GM12801 (cell line): ENCODE data around the gene CFAP410.

Experiments
- TF ChIP-seq, protein P1 (sequence below): IDR thresholded peaks from one replicate; pipeline ENCODE4 v1.5.1; 2011; ENCODE audit warnings: control low read depth; ENCODE audit not compliant: insufficient read length; ENCODE audit errors: extremely low read depth

The CFAP410 gene

DNA sequence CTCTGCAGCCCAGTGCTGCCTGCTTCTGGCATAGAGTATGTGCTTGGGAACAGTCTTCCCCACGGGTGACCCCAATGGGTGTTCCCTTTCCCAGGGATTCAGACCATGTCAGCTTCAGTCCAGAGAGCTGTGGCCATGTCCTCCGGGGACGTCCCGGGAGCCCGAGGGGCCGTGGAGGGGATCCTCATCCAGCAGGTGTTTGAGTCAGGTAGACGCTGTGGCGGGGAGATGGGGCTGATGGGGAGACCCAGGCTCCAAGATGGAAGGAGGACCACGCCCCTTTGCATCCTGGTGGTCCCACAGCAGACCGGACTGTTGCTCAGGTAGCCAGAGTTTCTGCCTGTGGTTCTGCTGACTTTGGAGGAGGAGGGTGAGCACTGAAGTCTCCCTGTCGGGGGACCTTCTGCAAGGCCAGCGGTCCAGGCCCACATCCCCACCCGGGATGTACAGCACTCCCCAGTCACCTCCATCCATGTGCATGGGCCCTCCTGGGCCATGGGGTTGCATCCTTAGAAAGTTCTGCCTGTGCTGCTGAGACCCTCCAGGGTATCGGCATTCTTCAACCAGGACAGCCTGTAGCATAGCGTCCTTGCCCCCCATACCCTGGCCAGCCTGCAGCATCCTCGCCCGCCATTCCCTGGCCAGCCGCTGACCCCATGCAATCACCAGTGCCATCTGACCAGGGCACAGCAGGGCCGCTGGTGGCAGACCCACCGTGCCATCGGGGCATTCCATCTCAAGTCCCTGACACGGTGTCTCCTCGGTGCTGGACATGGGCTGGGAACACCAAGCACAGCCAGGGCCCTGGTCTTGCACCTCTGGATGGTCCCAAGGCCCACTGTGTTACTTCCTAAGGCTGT, 50.7 kb downstream of the CFAP410 start:
- TF ChIP-seq, protein P1, sequence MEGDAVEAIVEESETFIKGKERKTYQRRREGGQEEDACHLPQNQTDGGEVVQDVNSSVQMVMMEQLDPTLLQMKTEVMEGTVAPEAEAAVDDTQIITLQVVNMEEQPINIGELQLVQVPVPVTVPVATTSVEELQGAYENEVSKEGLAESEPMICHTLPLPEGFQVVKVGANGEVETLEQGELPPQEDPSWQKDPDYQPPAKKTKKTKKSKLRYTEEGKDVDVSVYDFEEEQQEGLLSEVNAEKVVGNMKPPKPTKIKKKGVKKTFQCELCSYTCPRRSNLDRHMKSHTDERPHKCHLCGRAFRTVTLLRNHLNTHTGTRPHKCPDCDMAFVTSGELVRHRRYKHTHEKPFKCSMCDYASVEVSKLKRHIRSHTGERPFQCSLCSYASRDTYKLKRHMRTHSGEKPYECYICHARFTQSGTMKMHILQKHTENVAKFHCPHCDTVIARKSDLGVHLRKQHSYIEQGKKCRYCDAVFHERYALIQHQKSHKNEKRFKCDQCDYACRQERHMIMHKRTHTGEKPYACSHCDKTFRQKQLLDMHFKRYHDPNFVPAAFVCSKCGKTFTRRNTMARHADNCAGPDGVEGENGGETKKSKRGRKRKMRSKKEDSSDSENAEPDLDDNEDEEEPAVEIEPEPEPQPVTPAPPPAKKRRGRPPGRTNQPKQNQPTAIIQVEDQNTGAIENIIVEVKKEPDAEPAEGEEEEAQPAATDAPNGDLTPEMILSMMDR = no peak

DNA sequence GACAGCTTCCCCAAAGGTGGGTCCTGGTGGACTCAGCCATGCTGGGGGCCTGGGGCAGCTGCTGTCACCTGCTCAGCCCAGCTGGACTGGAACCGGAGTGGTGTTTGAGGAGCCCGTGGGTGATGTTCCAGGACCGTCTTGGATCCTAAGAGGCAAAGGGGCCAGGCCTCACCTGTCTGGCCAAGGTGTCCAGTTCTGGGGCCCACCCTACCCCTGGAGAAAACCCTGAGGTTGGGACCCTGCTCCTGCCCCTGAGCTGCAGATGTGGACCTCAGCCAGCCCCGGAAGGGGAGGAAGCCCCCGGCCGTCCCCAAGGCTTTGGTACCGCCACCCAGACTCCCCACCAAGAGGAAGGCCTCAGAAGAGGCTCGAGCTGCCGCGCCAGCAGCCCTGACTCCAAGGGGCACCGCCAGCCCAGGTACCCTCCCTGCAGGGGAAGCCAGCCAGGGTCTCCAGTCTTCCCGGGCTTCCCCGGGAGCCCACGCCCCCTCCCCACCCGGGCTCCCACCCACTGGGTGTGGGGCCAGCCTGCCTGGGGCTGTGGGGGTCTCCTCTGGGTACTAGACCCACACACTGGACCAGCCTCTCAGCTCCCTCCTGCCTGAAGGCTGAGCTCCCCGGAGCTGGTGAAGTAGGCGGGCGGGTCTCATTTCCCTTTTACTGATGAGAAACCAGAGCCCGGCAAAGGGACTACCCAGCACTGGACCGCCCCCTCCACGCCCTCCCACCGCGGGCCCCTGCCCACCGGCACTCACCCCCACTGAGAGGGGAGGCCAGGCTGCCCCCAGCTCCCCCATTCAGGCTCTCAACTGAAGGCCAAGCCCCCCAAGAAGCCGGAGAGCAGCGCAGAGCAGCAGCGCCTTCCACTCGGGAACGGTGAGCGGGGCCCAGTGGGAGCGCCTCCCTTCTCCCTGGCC, 52.2 kb downstream of the CFAP410 start:
- TF ChIP-seq, protein P1 = no peak

DNA sequence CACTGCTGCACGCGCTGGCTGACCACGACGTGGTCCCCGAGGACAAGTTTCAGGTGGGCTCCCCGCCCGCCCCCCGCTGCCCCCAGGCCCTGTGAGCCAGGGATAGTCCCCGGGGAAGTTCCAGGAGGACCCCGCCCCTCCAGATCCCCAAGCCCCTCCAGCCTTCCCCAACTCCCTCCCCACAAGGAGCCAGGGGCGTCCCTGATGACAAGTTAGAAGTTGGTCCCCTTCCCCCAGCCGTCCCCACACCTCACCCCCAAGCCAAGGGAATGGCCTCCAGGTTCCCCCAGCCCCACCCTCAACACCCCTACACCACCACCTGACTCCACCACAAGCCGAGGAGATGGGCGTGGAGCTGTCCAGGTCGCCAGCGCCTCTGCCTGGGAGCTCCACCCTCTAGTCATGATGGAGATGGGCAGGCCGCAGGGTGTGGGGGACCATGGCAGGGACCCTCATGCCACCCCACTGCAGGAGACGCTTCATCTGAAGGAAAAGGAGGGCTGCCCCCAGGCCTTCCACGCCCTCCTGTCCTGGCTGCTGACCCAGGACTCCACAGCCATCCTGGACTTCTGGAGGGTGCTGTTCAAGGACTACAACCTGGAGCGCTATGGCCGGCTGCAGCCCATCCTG, 53.0 kb downstream of the CFAP410 start:
- TF ChIP-seq, protein P1 = no peak

DNA sequence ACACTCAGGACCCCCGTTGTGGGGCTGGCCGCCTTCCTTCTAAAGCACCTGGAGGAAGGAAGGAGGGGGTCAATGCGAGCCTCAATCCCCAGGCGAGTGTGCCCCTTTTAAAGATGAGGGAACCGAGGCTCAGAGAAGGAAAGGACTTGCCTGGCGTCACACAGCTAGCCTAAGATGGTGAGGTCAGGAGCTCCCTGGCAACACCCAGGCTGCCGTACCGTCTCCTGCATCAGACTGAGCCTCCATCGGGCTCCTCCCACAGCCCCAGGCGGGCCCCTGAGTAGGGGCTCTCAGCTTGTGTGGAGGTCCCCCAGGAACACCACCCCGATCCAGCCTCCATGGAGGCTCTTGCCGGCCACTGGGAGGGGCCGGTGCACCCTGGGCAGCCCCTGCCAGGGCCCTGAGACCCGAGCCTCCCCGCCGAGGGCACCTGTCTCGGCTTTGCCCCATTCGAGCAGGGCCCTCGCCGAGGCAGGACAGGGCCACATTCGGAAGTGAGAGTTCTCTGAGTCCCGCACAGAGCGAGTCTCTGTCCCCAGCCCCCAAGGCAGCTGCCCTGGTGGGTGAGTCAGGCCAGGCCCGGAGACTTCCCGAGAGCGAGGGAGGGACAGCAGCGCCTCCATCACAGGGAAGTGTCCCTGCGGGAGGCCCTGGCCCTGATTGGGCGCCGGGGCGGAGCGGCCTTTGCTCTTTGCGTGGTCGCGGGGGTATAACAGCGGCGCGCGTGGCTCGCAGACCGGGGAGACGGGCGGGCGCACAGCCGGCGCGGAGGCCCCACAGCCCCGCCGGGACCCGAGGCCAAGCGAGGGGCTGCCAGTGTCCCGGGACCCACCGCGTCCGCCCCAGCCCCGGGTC, 53.8 kb downstream of the CFAP410 start, which contains the start of gene AIRE:
Gene AIRE, plus strand, starts transcription at position 739 of the 855 bp plus-strand sequence. CDS start 131 bp downstream, outside the sequence.
- TF ChIP-seq, protein P1 = no peak

DNA sequence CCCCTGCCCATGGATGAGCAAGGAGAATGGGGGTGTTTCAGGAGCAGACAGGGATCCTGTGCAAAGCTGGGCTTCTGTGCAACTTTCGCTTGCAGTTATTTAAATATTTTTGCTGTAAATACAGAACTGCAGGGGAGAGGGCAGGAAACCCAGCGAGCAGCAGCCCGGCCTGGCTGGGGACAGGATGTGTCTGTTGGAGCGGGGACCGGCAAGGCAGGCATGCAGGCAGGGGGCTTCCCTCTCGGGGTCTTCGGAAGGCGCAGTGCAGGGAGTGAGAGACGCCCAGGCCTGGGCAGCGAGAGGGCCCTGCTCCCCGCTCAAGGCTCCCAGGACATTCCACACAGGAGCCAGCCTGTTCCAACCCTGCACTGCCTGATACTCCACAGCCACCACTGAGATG, 55.2 kb downstream of the CFAP410 start:
- TF ChIP-seq, protein P1 = no peak

DNA sequence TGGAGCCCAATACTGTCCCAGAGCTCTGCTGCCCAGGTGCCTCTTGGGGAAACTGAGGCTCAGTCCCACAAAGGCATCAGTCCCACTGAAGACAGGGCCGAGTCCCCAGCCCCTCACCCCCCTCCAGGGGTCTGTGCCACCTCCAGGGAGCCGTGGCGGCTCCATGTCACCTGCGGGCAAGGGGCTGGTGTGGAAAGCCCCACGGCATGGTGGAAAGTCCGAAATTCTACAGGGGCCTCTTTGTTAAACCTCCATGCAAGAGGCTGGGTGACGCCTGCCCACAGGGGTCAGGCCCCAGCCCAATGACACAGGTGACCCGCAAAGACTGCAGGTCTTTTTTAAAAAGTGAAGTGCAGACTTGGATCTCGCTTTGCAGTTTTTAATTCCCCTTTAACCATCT, 56.8 kb downstream of the CFAP410 start:
- TF ChIP-seq, protein P1 = no peak
